GM19438 (cell line): Measurements from ENCODE around the gene KCTD11.
"Not testable (repeated sequence)": the region's sequence is repeated elsewhere in the genome, so short reads cannot be mapped to it uniquely, and the experiment has no call there.

Experiments
- ATAC-seq: cut with Tn5 transposase; IDR thresholded peaks from one replicate; pipeline ENCODE4 v1.9.1; 2021; ENCODE audit warnings: low read depth; ENCODE audit not compliant: unreplicated experiment

KCTD11 gene

GRCh38 chr17:7321466-7321865, 30.5 kb upstream of the KCTD11 start:
- ATAC-seq: no peak

GRCh38 chr17:7322520-7323194, 29.3 kb upstream of the KCTD11 start:
- ATAC-seq: no peak

GRCh38 chr17:7323731-7324437, 28.1 kb upstream of the KCTD11 start:
- ATAC-seq: no peak

- no peak for ATAC-seq
These were observed 27.6 kb upstream of the KCTD11 start for GRCh38 chr17:7324438-7324779.

GRCh38 chr17:7325031-7325528, 26.9 kb upstream of the KCTD11 start:
- ATAC-seq: no peak

GRCh38 chr17:7326186-7326585, 25.8 kb upstream of the KCTD11 start:
- no peak for ATAC-seq

- ATAC-seq: no peak
These were observed 24.9 kb upstream of the KCTD11 start for GRCh38 chr17:7327056-7327455.

- no peak for ATAC-seq
These were observed 24.5 kb upstream of the KCTD11 start for GRCh38 chr17:7327501-7327900.

- no peak for ATAC-seq
These were observed 24.0 kb upstream of the KCTD11 start for GRCh38 chr17:7328009-7328408.

GRCh38 chr17:7328840-7329373, 23.1 kb upstream of the KCTD11 start, which contains the start of gene NEURL4:
TSS of gene NEURL4 (minus strand) at chr17:7329335. CDS start at chr17:7329312, 23 bp downstream.
- no peak for ATAC-seq

GRCh38 chr17:7329374-7329996, 22.5 kb upstream of the KCTD11 start:
- peak; percentile 53 for ATAC-seq

GRCh38 chr17:7329997-7330637, 21.8 kb upstream of the KCTD11 start:
- ATAC-seq: peak; percentile 43

GRCh38 chr17:7330638-7331015, 21.3 kb upstream of the KCTD11 start:
- ATAC-seq: no peak

- ATAC-seq: no peak
These were observed 19.9 kb upstream of the KCTD11 start for GRCh38 chr17:7332111-7332510.

GRCh38 chr17:7332600-7333069, 19.3 kb upstream of the KCTD11 start:
- ATAC-seq: not testable (repeated sequence)

- no peak for ATAC-seq
These were observed 16.9 kb upstream of the KCTD11 start for GRCh38 chr17:7334938-7335538.

- not testable (repeated sequence) for ATAC-seq
These were observed 16.2 kb upstream of the KCTD11 start for GRCh38 chr17:7335765-7336164.

GRCh38 chr17:7336240-7337175, 15.5 kb upstream of the KCTD11 start, which contains the start of gene ACAP1:
TSS of gene ACAP1 (plus strand) at chr17:7336529. CDS start at chr17:7336735, 206 bp downstream.
- ATAC-seq: no peak

GRCh38 chr17:7337600-7337999, 14.4 kb upstream of the KCTD11 start:
- ATAC-seq: not testable (repeated sequence)
